Fibroblast of pulmonary artery (primary cell): ENCODE data around the gene FRMD4B.
"Not testable (repeated sequence)": the region's sequence is repeated elsewhere in the genome, so short reads cannot be mapped to it uniquely, and the experiment has no call there.

ENCODE experiments used
- DNase-seq: peaks from one replicate; pipeline ENCODE4 v3.0.0-alpha.2; 2010; ENCODE audit warnings: low read depth
- H3K4me3 ChIP-seq: replicated peaks from 2 replicates; pipeline ENCODE4 v1.5.1; 2011; ENCODE audit warnings: low read depth, mild to moderate bottlenecking, control low read depth, low read length, moderate library complexity
- CTCF ChIP-seq: IDR thresholded peaks from 2 replicates; pipeline ENCODE4 v1.5.1; 2011; ENCODE audit warnings: mild to moderate bottlenecking, control low read depth, low read length, inconsistent platforms; ENCODE audit errors: missing control alignments

The FRMD4B gene

DNA sequence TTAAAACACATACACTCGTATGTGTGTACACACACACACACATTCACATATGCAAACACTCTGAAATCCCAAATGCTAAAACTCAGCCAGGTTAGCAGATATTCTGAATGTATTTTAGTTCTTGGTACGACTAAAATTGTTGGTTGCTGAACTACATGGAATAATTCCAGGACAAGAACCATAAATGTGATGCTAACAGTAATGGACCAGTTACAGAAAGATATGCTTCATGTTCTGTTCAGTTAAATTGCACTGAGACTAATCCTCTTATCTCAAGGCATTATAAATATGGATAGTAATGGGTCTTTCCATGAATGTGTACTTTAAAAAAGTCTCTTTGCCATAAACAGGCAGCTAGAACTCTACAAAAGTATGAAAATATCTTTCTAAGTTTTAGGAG, 113.3 kb downstream of the FRMD4B start:
- DNase-seq: no peak
- H3K4me3 ChIP-seq: no peak overlapping the region
- no peak for TF ChIP-seq CTCF

DNA sequence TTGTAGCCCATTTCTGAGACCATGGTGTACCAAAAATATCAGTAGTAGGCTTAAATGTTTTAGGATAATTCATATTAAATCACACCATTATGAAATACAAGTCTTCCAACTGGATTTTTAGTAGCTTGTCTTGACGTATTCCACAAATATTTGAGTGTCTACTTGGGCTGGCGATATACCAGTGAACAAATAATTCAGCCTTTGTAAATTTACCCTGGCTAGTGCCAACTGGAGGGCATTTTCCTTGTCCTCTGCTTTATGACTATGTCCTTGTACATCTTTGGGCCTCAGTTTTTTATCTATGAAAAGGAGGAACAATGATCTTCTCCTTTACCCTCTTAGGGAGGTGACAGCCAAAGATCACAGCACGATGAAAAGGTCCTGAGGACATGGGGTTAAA, 114.8 kb downstream of the FRMD4B start:
- no peak overlapping the region for H3K4me3 ChIP-seq
- DNase-seq: no peak
- TF ChIP-seq CTCF: no peak

DNA sequence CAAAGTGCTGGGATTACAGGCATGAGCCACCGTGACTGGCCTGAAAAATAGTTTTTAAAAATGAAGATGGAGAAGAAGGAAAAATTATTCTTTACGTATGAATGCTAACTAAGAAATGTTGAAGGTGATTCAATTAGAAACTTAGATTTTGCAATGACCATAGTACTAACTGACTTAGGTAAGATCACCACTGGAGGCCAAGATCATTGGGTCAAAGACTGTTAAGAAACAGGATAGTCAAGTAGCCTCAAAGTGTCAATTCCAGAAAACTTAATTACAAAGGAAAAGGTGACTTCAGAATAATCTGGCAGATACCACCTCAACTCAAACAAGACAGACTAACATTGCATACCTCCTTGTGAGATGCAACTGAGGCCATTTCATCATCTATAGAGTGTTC, 119.3 kb downstream of the FRMD4B start:
- TF ChIP-seq CTCF: no peak
- H3K4me3 ChIP-seq: no peak overlapping the region
- DNase-seq: no peak

DNA sequence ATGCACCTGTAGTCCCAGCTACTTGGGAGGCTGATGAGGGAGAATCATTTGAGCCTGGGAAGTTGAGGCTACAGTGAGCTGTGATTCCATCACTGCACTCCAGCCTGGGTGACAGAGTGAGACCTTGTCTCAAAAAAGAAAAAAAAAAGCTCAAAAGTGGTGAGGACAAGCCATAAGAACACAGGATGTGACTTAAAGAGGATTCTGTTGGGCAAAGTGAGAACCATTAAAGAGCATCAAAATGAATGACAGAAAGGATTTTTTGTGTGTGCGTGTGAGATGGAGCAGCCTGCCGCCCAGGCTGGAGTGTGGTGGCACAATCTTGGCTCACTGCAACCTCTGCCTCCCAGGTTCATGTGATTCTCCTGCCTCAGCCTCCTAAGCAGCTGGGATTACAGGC, 119.8 kb downstream of the FRMD4B start:
- DNase-seq, H3K4me3 ChIP-seq: not testable (repeated sequence)

DNA sequence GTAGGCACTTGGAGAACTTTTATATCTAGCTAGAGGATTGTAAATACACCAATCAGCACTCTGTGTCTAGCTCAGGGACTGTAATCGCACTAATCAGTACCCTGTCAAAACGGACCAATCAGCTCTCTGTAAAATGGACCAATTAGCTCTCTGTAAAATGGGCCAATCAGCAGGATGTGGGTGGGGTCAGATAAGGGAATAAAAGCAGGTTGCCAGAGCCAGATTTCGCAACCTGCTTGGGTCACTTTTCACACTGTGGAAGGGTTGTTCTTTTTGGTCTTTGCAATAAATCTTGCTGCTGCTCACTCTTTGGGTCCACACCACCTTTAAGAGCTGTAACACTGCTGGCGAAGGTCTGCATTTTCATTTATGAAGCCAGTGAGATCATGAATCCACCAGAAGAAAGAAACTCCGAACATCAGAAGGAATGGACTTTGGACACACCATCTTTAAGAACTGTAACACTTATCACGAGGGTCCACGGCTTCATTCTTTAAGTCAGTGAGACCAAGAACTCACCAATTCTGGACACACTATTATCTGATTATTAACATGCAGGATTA, 125.0 kb downstream of the FRMD4B start:
- peak; percentile 25 for DNase-seq
- H3K4me3 ChIP-seq: not testable (repeated sequence)

DNA sequence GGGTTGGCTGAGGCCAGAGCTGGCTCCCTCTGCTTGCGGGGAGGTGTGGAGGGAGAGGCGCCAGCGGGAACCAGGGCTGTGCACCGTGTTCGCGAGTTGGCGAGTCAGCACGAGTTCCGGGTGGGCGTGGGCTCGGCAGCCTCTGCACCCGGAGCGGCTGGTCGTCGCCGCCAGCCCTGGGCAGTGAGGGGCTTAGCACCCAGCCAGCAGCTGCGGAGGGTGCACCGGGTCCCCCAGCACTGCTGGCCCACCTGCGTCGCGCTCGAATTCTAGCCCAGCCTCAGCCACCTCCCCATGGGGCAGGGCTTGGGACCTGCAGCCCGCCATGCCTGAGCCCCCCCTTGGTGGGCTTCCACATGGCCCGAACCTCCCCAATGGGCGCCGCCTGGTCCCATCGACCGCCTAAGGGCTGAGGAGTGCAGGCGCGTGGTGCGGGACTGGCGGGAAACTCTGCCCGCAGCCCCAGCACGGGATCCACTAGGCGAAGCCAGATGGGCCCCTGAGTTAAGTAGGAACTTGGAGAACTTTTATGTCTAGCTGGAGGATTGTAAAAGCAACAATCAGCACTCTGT, 125.6 kb downstream of the FRMD4B start:
- DNase-seq: no peak
- no peak overlapping the region for H3K4me3 ChIP-seq
- TF ChIP-seq CTCF: no peak

- no peak for TF ChIP-seq CTCF
- H3K4me3 ChIP-seq: no peak overlapping the region
- no peak for DNase-seq
Observed at GRCh38 chr3:69259125-69259524, 126.8 kb downstream of the FRMD4B start.

DNA sequence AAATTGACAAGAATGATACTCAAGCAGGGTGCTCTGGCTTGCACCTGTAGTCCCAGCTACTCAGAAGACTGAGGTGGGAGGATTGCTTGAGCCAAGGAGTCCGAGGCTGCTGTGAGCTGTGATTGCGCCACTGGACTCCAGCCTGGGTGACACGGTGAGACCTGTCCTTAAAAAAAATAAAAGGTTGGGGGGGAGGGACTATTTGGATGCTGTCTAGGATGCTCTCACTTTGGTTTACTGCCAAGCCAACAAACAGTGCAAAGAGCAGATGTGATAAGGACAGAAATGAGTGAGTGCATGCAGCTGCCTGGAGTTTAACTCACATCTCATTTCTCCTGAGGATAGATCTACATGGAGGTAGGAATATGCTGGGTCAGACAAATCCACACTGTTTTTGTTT, 130.0 kb downstream of the FRMD4B start:
- TF ChIP-seq CTCF: no peak
- H3K4me3 ChIP-seq: no peak overlapping the region
- no peak for DNase-seq
